Loucy (cell line): ENCODE results near the gene PTGFRN.

Experiments used
- H2AFZ ChIP-seq: fragments of 200-600 bp; sonication (generic); 2 replicates; pipeline ENCODE4 v1.6.0; 2016; ENCODE audit warnings: antibody characterized with exemption, mild to moderate bottlenecking, low read length, moderate library complexity
- H3F3A ChIP-seq: fragments of 200-600 bp; 2 replicates; pipeline ENCODE4 v1.6.0; 2016; ENCODE audit warnings: antibody characterized with exemption, low read depth, mild to moderate bottlenecking
- H3K27me3 ChIP-seq: fragments of 200-600 bp; sonication (generic); 2 replicates; pipeline ENCODE4 v1.6.1; 2014; ENCODE audit warnings: low read length, mild to moderate bottlenecking; ENCODE audit not compliant: insufficient read depth, poor library complexity, severe bottlenecking
- H3K36me3 ChIP-seq: fragments of 200-600 bp; sonication (generic); 2 replicates; pipeline ENCODE4 v1.6.1; 2016; ENCODE audit warnings: low read length; ENCODE audit not compliant: insufficient read depth
- H3K4me1 ChIP-seq: fragments of 200-600 bp; sonication (generic); 2 replicates; pipeline ENCODE4 v1.5.1; 2014; ENCODE audit warnings: low read length, mild to moderate bottlenecking; ENCODE audit not compliant: insufficient read depth, poor library complexity, severe bottlenecking
- H3K4me2 ChIP-seq: fragments of 200-600 bp; sonication (generic); 2 replicates; pipeline ENCODE4 v1.6.0; 2014; ENCODE audit warnings: antibody characterized with exemption, low read length, low read depth, mild to moderate bottlenecking; ENCODE audit not compliant: poor library complexity, severe bottlenecking
- H3K4me3 ChIP-seq: fragments of 200-600 bp; sonication (generic); 2 replicates; pipeline ENCODE4 v1.5.1; 2014; ENCODE audit warnings: low read length, mild to moderate bottlenecking, mixed read lengths; ENCODE audit not compliant: poor library complexity, severe bottlenecking
- H3K79me2 ChIP-seq: fragments of 200-600 bp; sonication (generic); 2 replicates; pipeline ENCODE4 v1.6.1; 2014; ENCODE audit warnings: low read length; ENCODE audit not compliant: insufficient read depth
- H3K9ac ChIP-seq: fragments of 200-600 bp; sonication (generic); 2 replicates; pipeline ENCODE4 v1.6.0; 2014; ENCODE audit warnings: mild to moderate bottlenecking, low read depth, low read length, moderate library complexity; ENCODE audit not compliant: poor library complexity, severe bottlenecking
- H3K9me2 ChIP-seq: fragments of 200-600 bp; sonication (generic); replicated peaks from 2 replicates; pipeline ENCODE4 v1.6.1; 2016; ENCODE audit warnings: low read depth, low read length, mixed read lengths
- H3K9me3 ChIP-seq: fragments of 200-600 bp; sonication (generic); 2 replicates; pipeline ENCODE4 v1.6.1; 2014; ENCODE audit warnings: mild to moderate bottlenecking, antibody characterized with exemption, low read length, low read depth; ENCODE audit not compliant: insufficient read depth
- H4K20me1 ChIP-seq: fragments of 200-600 bp; sonication (generic); 2 replicates; pipeline ENCODE4 v1.6.0; 2014; ENCODE audit warnings: antibody characterized with exemption, low read length, mild to moderate bottlenecking; ENCODE audit not compliant: insufficient read depth, poor library complexity, severe bottlenecking
- CTCF ChIP-seq: fragments of 200-600 bp; sonication (generic); conservative IDR thresholded peaks from 2 replicates; pipeline ENCODE4 v1.5.1; 2014; ENCODE audit warnings: mild to moderate bottlenecking, antibody characterized with exemption, low read length
- EZH2phosphoT487 ChIP-seq: fragments of 200-600 bp; IDR thresholded peaks from 2 replicates; pipeline ENCODE4 v1.6.1; 2018; ENCODE audit warnings: antibody characterized with exemption, mild to moderate bottlenecking, moderate library complexity, borderline replicate concordance

PTGFRN gene

DNA sequence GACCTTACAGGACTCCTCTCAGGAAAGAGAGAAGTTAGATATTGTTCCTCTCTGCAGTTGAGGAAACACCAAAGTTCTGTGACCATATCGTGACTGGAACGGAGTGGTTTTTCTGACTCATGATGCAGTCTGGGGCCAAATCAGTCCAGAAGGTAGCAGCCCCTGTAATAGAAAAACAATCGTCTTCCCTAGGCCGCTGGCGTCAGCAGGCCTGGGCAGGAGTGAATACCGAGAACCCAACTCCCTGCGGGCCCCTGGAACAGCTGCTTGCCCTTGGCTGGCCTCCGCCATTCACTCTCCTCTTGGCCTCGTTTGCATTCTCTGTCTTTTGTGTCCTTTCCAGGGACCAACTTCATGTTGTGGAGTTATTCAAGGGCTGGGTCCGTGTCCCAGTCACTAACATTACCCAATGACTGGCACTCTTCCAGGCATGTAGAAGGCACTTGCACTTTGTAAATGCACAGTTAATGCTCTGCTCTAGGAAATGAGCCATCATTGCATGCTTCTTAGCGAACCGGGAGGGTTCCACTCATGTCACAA is 81.0 kb downstream of the PTGFRN start:
- TF ChIP-seq EZH2phosphoT487 (no peak), CTCF (no peak)
- H2AFZ ChIP-seq = no peak overlapping the region
- no peak overlapping the region for H3K4me2 ChIP-seq
- no peaks in the 10 kb centered on the region for H4K20me1 ChIP-seq
- H3K4me1 ChIP-seq = peaks cover 28% of the 10 kb centered on the region
- no peak overlapping the region for H3K4me3 ChIP-seq
- H3K79me2 ChIP-seq = no peaks in the 10 kb centered on the region
- no peaks in the 10 kb centered on the region for H3K27me3 ChIP-seq
- H3K9me2 ChIP-seq = no peaks in the 10 kb centered on the region
- no peaks in the 10 kb centered on the region for H3F3A ChIP-seq
- no peak overlapping the region for H3K9ac ChIP-seq
- H3K36me3 ChIP-seq = no peaks in the 10 kb centered on the region
- no peaks in the 10 kb centered on the region for H3K9me3 ChIP-seq

GRCh38 chr1:116991171-116991845 is 81.6 kb downstream of the PTGFRN start:
- TF ChIP-seq CTCF (no peak), EZH2phosphoT487 (no peak)
- Histone ChIP-seq H3K9me3 (no peaks in the 10 kb centered on the region), H3K4me1 (peaks cover 25% of the 10 kb centered on the region), H3K27me3 (no peaks in the 10 kb centered on the region), H3F3A (no peaks in the 10 kb centered on the region), H3K4me2 (no peak overlapping the region), H2AFZ (no peak overlapping the region), H3K36me3 (no peaks in the 10 kb centered on the region), H3K4me3 (no peak overlapping the region), H3K79me2 (no peaks in the 10 kb centered on the region), H4K20me1 (no peaks in the 10 kb centered on the region), H3K9me2 (no peaks in the 10 kb centered on the region), H3K9ac (no peak overlapping the region)

GRCh38 chr1:116991918-116992317 is 82.2 kb downstream of the PTGFRN start:
- Histone ChIP-seq H3K4me3 (no peak overlapping the region), H4K20me1 (no peaks in the 10 kb centered on the region), H3K9me3 (no peaks in the 10 kb centered on the region), H3K36me3 (no peaks in the 10 kb centered on the region), H3K27me3 (no peaks in the 10 kb centered on the region), H3K9ac (no peak overlapping the region), H3K79me2 (no peaks in the 10 kb centered on the region), H3K9me2 (no peaks in the 10 kb centered on the region), H3K4me2 (no peak overlapping the region), H2AFZ (no peak overlapping the region), H3F3A (no peaks in the 10 kb centered on the region), H3K4me1 (peaks cover 19% of the 10 kb centered on the region)
- TF ChIP-seq EZH2phosphoT487 = no peak
- no peak for TF ChIP-seq CTCF
